NCI-H226 (cell line): ENCODE measurements around the gene GMEB2.
A peak's percentile ranks its signal among the peaks of the same experiment; 100 is the strongest.

Experiments used
- DNase-seq: peaks from one replicate; pipeline ENCODE4 v3.0.0-alpha.2; 2015

Gene GMEB2

GRCh38 chr20:63542696-63543095 is 84.2 kb downstream of the GMEB2 start:
- no peak for DNase-seq

GRCh38 chr20:63542031-63542559 is 84.8 kb downstream of the GMEB2 start:
- DNase-seq, result no peak

- no peak for DNase-seq
These were observed 85.5 kb downstream of the GMEB2 start for GRCh38 chr20:63541371-63541770.

GRCh38 chr20:63540417-63541186 is 86.3 kb downstream of the GMEB2 start:
- no peak for DNase-seq

- DNase-seq, result no peak
These were observed 87.2 kb downstream of the GMEB2 start for GRCh38 chr20:63539441-63540370.

- DNase-seq, result no peak
These were observed 87.8 kb downstream of the GMEB2 start for GRCh38 chr20:63539092-63539430.

GRCh38 chr20:63538204-63539091 is 88.5 kb downstream of the GMEB2 start:
- peak; percentile 34 for DNase-seq
